ENCODE measurements around the gene FBN1.

FBN1 gene

GRCh38 chr15:48479751-48480150 lies 165.8 kb downstream of the FBN1 start:
- no peaks in the 10 kb centered on the region for H3K4me1 ChIP-seq
- no peaks in the 10 kb centered on the region for H3K79me2 ChIP-seq
- H3K9me3 ChIP-seq (ENCODE audit: control insufficient read depth, low read length) = no peaks in the 10 kb centered on the region
- H3K27ac ChIP-seq = no peak overlapping the region
- H3K27me3 ChIP-seq (ENCODE audit: control insufficient read depth, insufficient read depth, low read length) = no peaks in the 10 kb centered on the region
- H3K9ac ChIP-seq = no peak overlapping the region
- H3K4me3 ChIP-seq (ENCODE audit: low read depth, low read length) = no peak overlapping the region
- H3K4me2 ChIP-seq (ENCODE audit: low read length) = no peak overlapping the region
- H2AFZ ChIP-seq = no peak overlapping the region
- no peak for TF ChIP-seq CTCF (IDR thresholded peaks at IDR 0.05)
- no peaks in the 10 kb centered on the region for H3K36me3 ChIP-seq (ENCODE audit: control insufficient read depth, insufficient read depth, low read length)

DNA sequence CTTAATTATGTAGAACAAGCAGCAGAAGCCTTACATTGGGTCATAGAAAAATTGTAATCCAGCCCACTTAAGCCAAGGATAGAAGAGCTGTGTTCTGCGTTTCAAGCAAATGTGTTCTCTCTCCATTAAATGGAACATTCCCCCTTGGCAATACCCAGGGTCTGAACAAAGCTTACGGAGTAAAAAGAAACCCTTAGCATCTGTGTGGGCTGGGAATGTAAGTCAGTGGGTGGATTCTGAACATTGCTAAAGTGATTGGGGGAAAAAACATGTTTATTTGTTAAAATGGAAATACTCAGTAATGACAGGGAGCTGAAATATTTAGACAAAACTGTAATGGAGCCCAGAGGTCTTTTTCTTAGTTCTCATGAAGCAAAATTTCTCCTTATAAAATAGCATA lies 166.9 kb downstream of the FBN1 start:
- Histone ChIP-seq H3K4me2 (ENCODE audit: low read length) (no peak overlapping the region), H3K4me1 (no peaks in the 10 kb centered on the region), H3K36me3 (ENCODE audit: control insufficient read depth, insufficient read depth, low read length) (no peaks in the 10 kb centered on the region), H3K4me3 (ENCODE audit: low read depth, low read length) (no peak overlapping the region), H3K9me3 (ENCODE audit: control insufficient read depth, low read length) (no peaks in the 10 kb centered on the region), H3K27me3 (ENCODE audit: control insufficient read depth, insufficient read depth, low read length) (no peaks in the 10 kb centered on the region), H3K27ac (no peak overlapping the region), H2AFZ (no peak overlapping the region), H3K9ac (no peak overlapping the region), H3K79me2 (no peaks in the 10 kb centered on the region)
- no peak for TF ChIP-seq CTCF (IDR thresholded peaks at IDR 0.05)

DNA sequence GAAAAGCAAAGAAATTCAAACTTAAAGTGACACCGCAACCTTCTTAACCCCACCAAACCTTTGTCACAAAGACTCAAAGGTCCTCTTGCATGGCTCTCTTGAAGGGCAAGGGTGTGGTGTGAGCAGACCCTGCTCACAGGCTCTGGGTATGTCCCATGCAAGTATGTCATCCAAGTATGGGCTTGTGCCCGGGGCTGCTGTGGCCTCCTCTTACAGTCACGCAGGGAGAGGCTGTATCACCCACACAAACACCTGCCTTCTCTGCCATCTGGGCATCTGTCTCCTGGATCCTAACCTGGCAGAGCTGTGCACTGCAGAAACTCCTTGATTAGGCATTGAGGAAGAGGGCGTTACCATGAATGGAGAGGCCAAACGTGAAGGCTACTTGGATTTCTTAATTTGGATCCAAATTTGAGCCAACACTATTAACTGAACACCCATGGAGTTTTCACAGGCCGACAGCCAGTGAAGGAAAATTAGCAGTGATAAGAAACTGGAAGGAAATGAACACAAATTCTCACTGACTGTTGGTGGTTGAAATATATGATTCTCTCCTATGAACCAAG lies 167.6 kb downstream of the FBN1 start:
- H3K27me3 ChIP-seq (ENCODE audit: control insufficient read depth, insufficient read depth, low read length) = no peaks in the 10 kb centered on the region
- no peak overlapping the region for H3K4me3 ChIP-seq (ENCODE audit: low read depth, low read length)
- no peak overlapping the region for H3K27ac ChIP-seq
- H3K9me3 ChIP-seq (ENCODE audit: control insufficient read depth, low read length) = no peaks in the 10 kb centered on the region
- no peaks in the 10 kb centered on the region for H3K79me2 ChIP-seq
- no peaks in the 10 kb centered on the region for H3K4me1 ChIP-seq
- H3K36me3 ChIP-seq (ENCODE audit: control insufficient read depth, insufficient read depth, low read length) = no peaks in the 10 kb centered on the region
- no peak overlapping the region for H3K4me2 ChIP-seq (ENCODE audit: low read length)
- H3K9ac ChIP-seq = no peak overlapping the region
- TF ChIP-seq CTCF (IDR thresholded peaks at IDR 0.05) = no peak
- H2AFZ ChIP-seq = no peak overlapping the region

DNA sequence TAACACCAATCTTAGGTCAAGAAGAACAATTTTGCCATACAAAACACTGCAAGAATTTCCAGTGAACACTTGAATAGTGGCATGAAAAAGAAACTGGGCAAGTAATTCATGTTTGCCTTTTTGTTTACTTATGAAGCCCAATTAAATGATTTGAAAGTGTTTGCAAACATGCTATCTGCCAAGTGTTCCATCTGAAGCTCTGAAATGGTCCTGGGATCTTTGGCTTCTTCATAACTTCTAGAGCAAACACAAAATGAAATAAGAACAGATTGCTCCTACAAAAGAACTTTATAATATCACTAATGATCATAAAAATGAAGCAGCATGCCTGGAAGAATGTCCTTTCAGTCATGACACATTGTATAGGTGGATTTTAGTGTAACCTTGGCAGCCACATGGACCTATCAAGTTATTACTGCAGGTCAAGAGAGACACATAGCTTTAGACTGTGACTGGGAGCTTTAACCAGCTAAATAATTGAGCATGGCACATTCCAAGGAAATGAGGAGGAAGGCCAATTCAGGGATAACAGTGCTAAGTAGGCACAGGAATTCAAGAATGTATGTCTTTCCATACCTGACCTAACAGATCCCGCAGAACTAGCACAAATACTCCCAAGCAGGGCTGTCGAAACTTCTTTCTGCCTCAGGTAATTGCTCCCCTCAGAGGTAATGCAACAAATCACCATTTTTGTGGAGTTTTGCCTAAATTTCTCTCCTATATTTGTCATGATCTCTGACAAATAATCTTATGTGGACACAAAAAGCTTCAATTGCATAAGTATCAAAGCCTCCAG lies 169.7 kb downstream of the FBN1 start:
- no peaks in the 10 kb centered on the region for H3K36me3 ChIP-seq (ENCODE audit: control insufficient read depth, insufficient read depth, low read length)
- H3K4me3 ChIP-seq (ENCODE audit: low read depth, low read length) = no peak overlapping the region
- no peak overlapping the region for H2AFZ ChIP-seq

More for the DNA sequence above, 169.7 kb downstream of the FBN1 start:
- H3K4me2 ChIP-seq (ENCODE audit: low read length) = no peak overlapping the region
- no peaks in the 10 kb centered on the region for H3K4me1 ChIP-seq
- H3K79me2 ChIP-seq = no peaks in the 10 kb centered on the region
- H3K9ac ChIP-seq = no peak overlapping the region
- H3K27me3 ChIP-seq (ENCODE audit: control insufficient read depth, insufficient read depth, low read length) = no peaks in the 10 kb centered on the region
- TF ChIP-seq CTCF (IDR thresholded peaks at IDR 0.05) = no peak
- no peak overlapping the region for H3K27ac ChIP-seq
- H3K9me3 ChIP-seq (ENCODE audit: control insufficient read depth, low read length) = no peaks in the 10 kb centered on the region

All from parathyroid adenoma (tissue), 2 donors.